Measurements from ENCODE around the gene CPA3. TPM values are rescaled to one million over a fixed set of nuclear protein-coding genes. Genes with fewer than 3 reads are reported as not detected.

The CPA3 gene
- total RNA-seq, 4 donors from 2014 or later: 0.19 to 66.8 (median 7.1) TPM

GRCh38 chr3:148847351-148847750 lies 17.7 kb upstream of the CPA3 start:
- no peaks in the 10 kb centered on the region for H3K27me3 ChIP-seq
- H3K27ac ChIP-seq: no peak overlapping the region
- no peak overlapping the region for H3K4me3 ChIP-seq
- no peaks in the 10 kb centered on the region for H3K9me3 ChIP-seq
- no peaks in the 10 kb centered on the region for H3K4me1 ChIP-seq
- H3K36me3 ChIP-seq: no peaks in the 10 kb centered on the region
- no peak for TF ChIP-seq POLR2A (IDR thresholded peaks at IDR 0.05)
- no peak for TF ChIP-seq CTCF (IDR thresholded peaks at IDR 0.05)
- intact Hi-C loops (cut with DNase I): no loop called here
- WGBS, 2 donors: 33 to 68% methylated on average over 1 of the region's 1 CpG
- DNase-seq: no peak

- H3K9me3 ChIP-seq: no peaks in the 10 kb centered on the region
- H3K27ac ChIP-seq: no peak overlapping the region
- H3K4me1 ChIP-seq: no peaks in the 10 kb centered on the region
- H3K27me3 ChIP-seq: no peaks in the 10 kb centered on the region
- WGBS, 2 donors: 68 to 72% methylated on average over 1 of the region's 1 CpG
- no peak for DNase-seq
- TF ChIP-seq CTCF (IDR thresholded peaks at IDR 0.05): no peak
- no peak for TF ChIP-seq POLR2A (IDR thresholded peaks at IDR 0.05)
- no peaks in the 10 kb centered on the region for H3K36me3 ChIP-seq
- H3K4me3 ChIP-seq: no peak overlapping the region
- intact Hi-C loops (cut with DNase I): no loop called here
Observed at GRCh38 chr3:148848410-148848809, 16.7 kb upstream of the CPA3 start.

- intact Hi-C loops (cut with DNase I): no loop called here
- 61% methylated on average over 7 of the region's 7 CpGs for WGBS, 2 donors
- DNase-seq: no peak
- H3K4me3 ChIP-seq: no peak overlapping the region
- no peaks in the 10 kb centered on the region for H3K36me3 ChIP-seq
- TF ChIP-seq POLR2A (IDR thresholded peaks at IDR 0.05) (no peak), CTCF (IDR thresholded peaks at IDR 0.05) (no peak)
- H3K27ac ChIP-seq: no peak overlapping the region
- no peaks in the 10 kb centered on the region for H3K4me1 ChIP-seq
- H3K9me3 ChIP-seq: no peaks in the 10 kb centered on the region
- H3K27me3 ChIP-seq: no peaks in the 10 kb centered on the region
Observed at GRCh38 chr3:148852271-148852992, 12.7 kb upstream of the CPA3 start.

GRCh38 chr3:148853076-148853475 lies 12.0 kb upstream of the CPA3 start:
- H3K4me1 ChIP-seq: no peaks in the 10 kb centered on the region
- no peak for TF ChIP-seq CTCF (IDR thresholded peaks at IDR 0.05)
- TF ChIP-seq POLR2A (IDR thresholded peaks at IDR 0.05): no peak
- H3K4me3 ChIP-seq: no peak overlapping the region
- DNase-seq: no peak
- no peaks in the 10 kb centered on the region for H3K36me3 ChIP-seq
- intact Hi-C loops (cut with DNase I): no loop called here
- no peaks in the 10 kb centered on the region for H3K27me3 ChIP-seq
- H3K27ac ChIP-seq: no peak overlapping the region
- WGBS, 2 donors: 66 to 68% methylated on average over 2 of the region's 2 CpGs
- H3K9me3 ChIP-seq: no peaks in the 10 kb centered on the region

- Histone ChIP-seq H3K9me3 (no peaks in the 10 kb centered on the region), H3K27ac (no peak overlapping the region), H3K4me3 (no peak overlapping the region), H3K36me3 (no peaks in the 10 kb centered on the region), H3K4me1 (no peaks in the 10 kb centered on the region), H3K27me3 (no peaks in the 10 kb centered on the region)
- TF ChIP-seq POLR2A (IDR thresholded peaks at IDR 0.05) (no peak), CTCF (IDR thresholded peaks at IDR 0.05) (no peak)
- no peak for DNase-seq
- intact Hi-C loops (cut with DNase I): no loop called here
Observed at GRCh38 chr3:148854061-148854460, 11.0 kb upstream of the CPA3 start.

Data from esophagus squamous epithelium (tissue), 5 donors.